ENCODE measurements around the gene ARL14.

Gene ARL14

DNA sequence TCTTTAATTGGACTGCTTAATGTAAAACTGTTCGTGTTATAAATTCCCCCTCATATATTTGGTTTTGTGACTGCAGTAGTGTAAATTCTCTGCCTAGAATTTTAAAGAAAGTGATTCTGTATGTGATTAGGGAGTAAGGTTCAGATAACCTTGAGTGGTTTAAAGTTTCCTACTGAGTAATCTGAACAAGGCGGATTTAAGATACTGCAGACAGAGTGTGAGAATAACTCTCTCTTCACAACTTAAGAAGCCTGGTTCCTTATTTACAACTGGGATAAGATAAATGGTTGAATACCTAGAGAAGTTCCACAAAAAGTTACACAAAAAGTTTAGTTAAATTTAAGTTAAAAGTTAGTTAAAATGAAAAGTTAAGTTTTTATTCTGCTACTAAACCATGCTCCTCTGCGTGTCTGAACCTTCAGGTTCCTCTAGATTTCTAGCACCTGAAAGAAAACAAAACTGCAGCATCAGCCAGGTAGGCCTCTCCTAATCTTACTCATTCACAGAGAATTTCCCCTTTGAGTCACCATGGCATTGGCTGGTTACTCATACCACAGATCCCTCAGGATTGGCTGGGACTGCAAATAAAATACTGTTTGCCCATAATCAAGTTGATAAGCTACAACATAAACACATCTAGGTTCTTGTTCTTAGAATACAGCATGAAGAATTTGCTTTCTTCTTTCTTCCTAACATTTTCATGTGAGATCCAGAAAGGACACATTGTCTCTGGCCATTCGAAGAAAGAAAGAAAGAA lies at the start of gene ARL14:
Gene ARL14, plus strand, starts transcription at position 614 of the 757 bp plus-strand sequence. CDS start 187 bp downstream, outside the sequence.
- Histone ChIP-seq H3K4me3 (ENCODE audit: low read depth, low read length) (no peak within 1 kb of the TSS), H3K9me3 (ENCODE audit: control insufficient read depth, insufficient read depth, low read length) (no peaks in the 10 kb centered on the region), H3K36me3 (ENCODE audit: control insufficient read depth, insufficient read depth, low read length) (no peaks in the 10 kb centered on the region), H3K4me1 (ENCODE audit: control insufficient read depth, insufficient read depth, low read length) (peaks cover 4% of the 10 kb centered on the region), H3K9ac (ENCODE audit: low read depth, low read length) (no peak within 1 kb of the TSS), H3K27me3 (ENCODE audit: control insufficient read depth, insufficient read depth, low read length) (no peaks in the 10 kb centered on the region)

DNA sequence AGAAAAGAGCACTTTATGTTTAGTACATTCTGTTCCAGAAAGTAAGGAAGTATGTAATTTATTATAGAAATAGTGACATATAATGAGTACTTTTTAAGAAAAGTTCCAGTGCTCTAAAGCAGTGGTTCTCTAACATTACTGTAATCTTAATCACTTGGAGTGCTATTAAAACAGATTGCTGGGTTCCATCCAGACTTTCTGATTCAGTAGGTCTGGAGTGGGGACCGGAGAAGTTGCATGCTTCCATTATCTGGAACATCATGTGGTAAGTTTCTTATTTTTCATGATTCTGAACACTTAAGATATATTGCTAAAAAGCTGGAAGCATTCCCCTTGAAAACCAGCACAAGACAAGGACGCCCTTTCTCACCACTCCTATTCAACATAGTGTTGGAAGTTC lies 47.5 kb upstream of the ARL14 start:
- H3K4me1 ChIP-seq (ENCODE audit: control insufficient read depth, insufficient read depth, low read length) = no peaks in the 10 kb centered on the region
- H3K27me3 ChIP-seq (ENCODE audit: control insufficient read depth, insufficient read depth, low read length) = no peaks in the 10 kb centered on the region
- no peaks in the 10 kb centered on the region for H3K9me3 ChIP-seq (ENCODE audit: control insufficient read depth, insufficient read depth, low read length)
- H3K9ac ChIP-seq (ENCODE audit: low read depth, low read length) = no peak overlapping the region
- no peaks in the 10 kb centered on the region for H3K36me3 ChIP-seq (ENCODE audit: control insufficient read depth, insufficient read depth, low read length)
- H3K4me3 ChIP-seq (ENCODE audit: low read depth, low read length) = no peak overlapping the region

DNA sequence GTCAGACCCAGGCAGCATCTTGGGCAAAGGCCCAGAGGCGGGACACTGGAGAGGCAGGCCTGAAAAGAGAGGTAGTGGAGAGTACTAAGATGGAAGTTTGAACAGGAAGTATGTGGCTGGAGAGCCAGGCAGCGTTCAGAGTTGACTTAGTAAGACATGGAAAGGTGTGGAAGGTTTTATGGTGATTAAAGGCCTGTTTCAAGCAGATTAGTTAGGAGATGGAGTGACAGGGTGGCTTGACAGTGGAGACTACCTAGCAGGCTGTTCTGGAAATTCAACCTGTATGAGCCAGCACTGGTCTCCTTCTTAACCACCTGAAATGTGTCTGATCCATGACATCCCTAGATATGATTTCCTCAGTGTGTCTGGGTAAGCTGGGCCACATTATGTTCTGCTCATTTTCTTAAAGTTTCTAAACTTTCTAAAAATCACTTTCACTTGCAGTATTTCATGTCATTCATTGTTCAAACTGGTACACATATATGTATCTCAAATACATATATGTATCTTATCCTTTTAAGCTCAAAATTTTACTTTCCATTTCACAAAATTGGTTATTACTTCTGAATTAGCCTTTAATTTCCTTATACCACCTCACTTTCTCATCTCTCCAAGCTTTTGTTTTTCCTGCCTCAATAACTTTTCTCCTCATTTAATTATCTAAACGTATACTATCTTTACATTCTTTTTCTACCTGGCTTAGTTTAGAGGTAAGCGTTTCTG lies 43.4 kb upstream of the ARL14 start:
- no peaks in the 10 kb centered on the region for H3K9me3 ChIP-seq (ENCODE audit: control insufficient read depth, insufficient read depth, low read length)
- no peaks in the 10 kb centered on the region for H3K4me1 ChIP-seq (ENCODE audit: control insufficient read depth, insufficient read depth, low read length)
- no peak overlapping the region for H3K9ac ChIP-seq (ENCODE audit: low read depth, low read length)
- H3K36me3 ChIP-seq (ENCODE audit: control insufficient read depth, insufficient read depth, low read length) = no peaks in the 10 kb centered on the region
- no peak overlapping the region for H3K4me3 ChIP-seq (ENCODE audit: low read depth, low read length)
- H3K27me3 ChIP-seq (ENCODE audit: control insufficient read depth, insufficient read depth, low read length) = no peaks in the 10 kb centered on the region

DNA sequence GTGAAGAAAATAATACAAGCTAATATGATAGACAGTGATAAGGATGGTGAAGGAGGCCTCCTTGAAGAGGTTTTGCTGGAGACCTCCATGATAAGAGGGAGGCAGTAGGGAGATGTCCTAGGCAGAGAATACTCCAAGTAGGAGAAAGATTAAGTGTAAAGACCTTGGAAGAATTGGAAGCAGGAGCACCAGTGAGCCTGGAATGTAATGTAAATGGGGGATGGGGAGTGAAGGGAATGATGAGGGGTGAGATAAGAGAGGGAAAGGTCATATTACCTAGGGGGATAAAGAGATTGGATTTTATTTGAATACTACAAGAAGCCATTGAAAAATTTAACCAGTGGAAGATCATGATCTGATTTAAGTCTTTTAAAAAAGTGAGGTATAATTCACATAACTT lies 41.7 kb upstream of the ARL14 start:
- Histone ChIP-seq H3K4me3 (ENCODE audit: low read depth, low read length) (no peak overlapping the region), H3K9ac (ENCODE audit: low read depth, low read length) (no peak overlapping the region), H3K9me3 (ENCODE audit: control insufficient read depth, insufficient read depth, low read length) (no peaks in the 10 kb centered on the region), H3K36me3 (ENCODE audit: control insufficient read depth, insufficient read depth, low read length) (no peaks in the 10 kb centered on the region), H3K4me1 (ENCODE audit: control insufficient read depth, insufficient read depth, low read length) (no peaks in the 10 kb centered on the region), H3K27me3 (ENCODE audit: control insufficient read depth, insufficient read depth, low read length) (no peaks in the 10 kb centered on the region)

DNA sequence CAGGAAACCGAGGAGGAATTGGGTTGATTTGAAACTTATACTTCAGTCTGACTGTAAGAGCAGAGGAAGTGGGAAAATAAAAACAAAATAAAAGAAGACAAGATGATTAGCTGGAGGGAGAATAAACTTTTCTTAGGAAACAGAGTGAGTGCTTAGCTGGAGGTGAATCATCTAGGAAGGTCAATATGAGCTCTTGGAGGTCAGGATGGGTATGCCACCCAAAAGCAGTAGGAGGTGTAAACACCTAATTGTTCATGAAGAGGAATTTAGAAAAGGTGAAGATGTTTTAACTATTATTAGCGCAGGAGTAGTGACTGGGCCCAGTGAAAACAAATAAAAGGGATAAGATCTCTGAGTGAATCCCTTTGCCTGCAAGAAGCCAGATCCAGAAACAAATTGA lies 39.9 kb upstream of the ARL14 start:
- no peaks in the 10 kb centered on the region for H3K9me3 ChIP-seq (ENCODE audit: control insufficient read depth, insufficient read depth, low read length)
- no peaks in the 10 kb centered on the region for H3K36me3 ChIP-seq (ENCODE audit: control insufficient read depth, insufficient read depth, low read length)
- no peaks in the 10 kb centered on the region for H3K27me3 ChIP-seq (ENCODE audit: control insufficient read depth, insufficient read depth, low read length)
- H3K4me1 ChIP-seq (ENCODE audit: control insufficient read depth, insufficient read depth, low read length) = peaks cover 1% of the 10 kb centered on the region
- no peak overlapping the region for H3K4me3 ChIP-seq (ENCODE audit: low read depth, low read length)
- no peak overlapping the region for H3K9ac ChIP-seq (ENCODE audit: low read depth, low read length)

DNA sequence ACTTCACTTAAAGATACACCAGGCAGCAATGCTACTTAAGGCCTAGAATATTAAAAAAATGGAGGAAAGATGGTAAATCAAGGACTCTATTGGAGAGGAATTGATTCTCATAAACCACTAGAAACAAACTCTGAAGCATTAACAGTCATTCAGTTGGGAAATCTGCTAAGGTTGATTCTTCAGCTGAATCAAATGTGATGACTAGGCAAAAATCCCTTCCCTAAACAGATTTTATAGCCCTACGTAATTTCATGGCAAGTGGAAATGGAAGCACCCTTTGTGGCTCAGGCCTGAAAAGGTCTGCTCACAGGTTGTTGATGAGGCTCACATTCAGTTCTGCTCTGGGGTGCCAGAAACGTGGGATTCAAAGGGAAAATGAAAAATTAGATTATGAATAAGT lies 38.8 kb upstream of the ARL14 start:
- Histone ChIP-seq H3K4me3 (ENCODE audit: low read depth, low read length) (no peak overlapping the region), H3K9me3 (ENCODE audit: control insufficient read depth, insufficient read depth, low read length) (no peaks in the 10 kb centered on the region), H3K36me3 (ENCODE audit: control insufficient read depth, insufficient read depth, low read length) (no peaks in the 10 kb centered on the region), H3K27me3 (ENCODE audit: control insufficient read depth, insufficient read depth, low read length) (no peaks in the 10 kb centered on the region), H3K4me1 (ENCODE audit: control insufficient read depth, insufficient read depth, low read length) (peaks cover 2% of the 10 kb centered on the region), H3K9ac (ENCODE audit: low read depth, low read length) (no peak overlapping the region)

DNA sequence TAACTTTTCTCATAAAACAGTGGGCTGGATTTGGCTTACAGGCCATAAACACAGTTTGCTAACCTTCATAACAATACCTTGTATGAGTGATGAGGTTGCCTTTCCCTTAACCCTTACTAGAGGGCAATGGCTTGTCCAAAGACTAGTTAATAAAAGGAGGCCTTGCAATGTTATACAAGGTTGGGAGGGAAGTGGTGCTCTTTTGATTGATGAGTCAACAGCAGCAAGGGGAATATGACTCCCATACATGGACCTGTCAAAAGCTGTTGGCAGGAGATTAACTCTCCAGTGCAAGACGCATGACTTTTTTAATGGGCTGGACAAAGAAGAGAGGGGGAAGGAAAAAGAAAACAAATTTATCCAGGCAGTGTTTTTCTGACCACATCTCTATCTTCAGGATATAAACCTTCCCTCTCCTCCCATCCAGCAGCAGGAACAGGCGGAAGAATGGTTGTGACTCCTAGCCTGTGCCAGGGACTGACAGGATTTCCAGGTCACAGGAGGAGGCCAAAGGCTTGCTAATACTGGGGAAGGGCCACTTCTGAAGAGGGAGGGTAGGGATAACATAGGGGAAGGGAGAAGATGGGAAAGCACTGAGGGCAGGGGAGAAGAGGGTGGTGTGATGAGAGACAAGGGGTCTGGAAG lies 35.2 kb upstream of the ARL14 start:
- Histone ChIP-seq H3K9ac (ENCODE audit: low read depth, low read length) (no peak overlapping the region), H3K4me1 (ENCODE audit: control insufficient read depth, insufficient read depth, low read length) (peaks cover 2% of the 10 kb centered on the region), H3K9me3 (ENCODE audit: control insufficient read depth, insufficient read depth, low read length) (no peaks in the 10 kb centered on the region)

DNA sequence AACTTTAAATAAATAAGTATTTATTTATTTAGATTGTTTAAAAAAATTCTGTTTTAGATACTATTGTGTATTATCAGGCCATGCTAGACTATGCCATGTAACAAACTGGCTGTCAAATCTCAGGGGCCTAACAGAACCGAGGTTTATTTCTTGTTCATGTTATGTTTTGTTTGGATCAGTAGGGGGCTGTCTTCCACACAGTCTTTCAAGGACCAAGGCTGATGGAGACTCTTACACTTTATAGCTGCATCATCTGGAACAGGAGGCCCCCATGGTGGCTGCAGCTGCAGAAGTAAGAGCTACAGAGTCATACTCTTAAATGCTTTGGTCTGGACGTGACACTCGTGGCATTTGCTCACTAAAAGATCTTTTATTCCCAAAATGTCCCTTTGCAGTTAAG lies 33.0 kb upstream of the ARL14 start:
- peaks cover 2% of the 10 kb centered on the region for H3K4me1 ChIP-seq (ENCODE audit: control insufficient read depth, insufficient read depth, low read length)
- H3K36me3 ChIP-seq (ENCODE audit: control insufficient read depth, insufficient read depth, low read length) = no peaks in the 10 kb centered on the region
- H3K27me3 ChIP-seq (ENCODE audit: control insufficient read depth, insufficient read depth, low read length) = no peaks in the 10 kb centered on the region
- H3K4me3 ChIP-seq (ENCODE audit: low read depth, low read length) = no peak overlapping the region
- H3K9ac ChIP-seq (ENCODE audit: low read depth, low read length) = no peak overlapping the region
- no peaks in the 10 kb centered on the region for H3K9me3 ChIP-seq (ENCODE audit: control insufficient read depth, insufficient read depth, low read length)

More for the DNA sequence above, 35.2 kb upstream of the ARL14 start:
- H3K36me3 ChIP-seq (ENCODE audit: control insufficient read depth, insufficient read depth, low read length) = no peaks in the 10 kb centered on the region
- no peaks in the 10 kb centered on the region for H3K27me3 ChIP-seq (ENCODE audit: control insufficient read depth, insufficient read depth, low read length)
- no peak overlapping the region for H3K4me3 ChIP-seq (ENCODE audit: low read depth, low read length)

DNA sequence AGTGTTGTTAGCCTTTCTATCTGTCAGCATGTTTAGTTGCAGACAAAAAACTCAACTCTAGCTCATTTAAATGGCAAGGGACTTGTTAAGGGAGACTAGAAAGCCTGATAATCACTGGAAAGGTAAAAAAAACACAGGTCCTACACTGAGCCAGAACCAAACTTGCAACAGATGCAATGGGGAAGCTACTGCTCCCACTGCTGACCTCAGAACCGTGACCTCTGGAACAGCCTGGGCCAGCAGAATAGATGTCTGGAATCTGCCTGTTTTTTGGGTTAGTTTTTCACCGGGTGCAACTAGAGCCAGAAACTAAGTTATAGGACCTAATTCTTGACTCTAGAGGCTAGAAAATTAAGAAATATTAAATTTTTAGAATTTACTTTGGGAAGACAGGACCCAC lies 32.5 kb upstream of the ARL14 start:
- no peaks in the 10 kb centered on the region for H3K36me3 ChIP-seq (ENCODE audit: control insufficient read depth, insufficient read depth, low read length)
- no peak overlapping the region for H3K9ac ChIP-seq (ENCODE audit: low read depth, low read length)
- H3K27me3 ChIP-seq (ENCODE audit: control insufficient read depth, insufficient read depth, low read length) = no peaks in the 10 kb centered on the region
- peaks cover 2% of the 10 kb centered on the region for H3K4me1 ChIP-seq (ENCODE audit: control insufficient read depth, insufficient read depth, low read length)
- no peak overlapping the region for H3K4me3 ChIP-seq (ENCODE audit: low read depth, low read length)
- H3K9me3 ChIP-seq (ENCODE audit: control insufficient read depth, insufficient read depth, low read length) = no peaks in the 10 kb centered on the region

DNA sequence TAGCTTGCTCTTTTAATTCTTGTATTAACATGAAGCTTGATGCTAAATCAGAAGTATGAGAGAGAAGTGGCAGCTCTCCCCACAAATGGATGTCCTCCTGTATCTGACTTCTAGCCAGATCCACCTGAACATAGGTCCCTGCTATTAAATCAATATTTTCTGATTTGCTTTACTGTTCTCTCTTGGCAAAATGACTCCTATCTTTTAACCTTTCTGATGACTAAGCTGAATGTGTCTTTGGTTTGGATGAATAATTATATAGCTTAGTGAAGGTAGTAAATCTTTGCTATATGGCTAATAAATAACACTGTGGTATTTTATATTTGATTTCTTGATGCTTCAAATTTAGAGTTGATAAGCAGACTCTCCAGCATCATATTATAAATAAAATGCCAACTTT lies 28.3 kb upstream of the ARL14 start:
- Histone ChIP-seq H3K4me3 (ENCODE audit: low read depth, low read length) (no peak overlapping the region), H3K9ac (ENCODE audit: low read depth, low read length) (no peak overlapping the region), H3K4me1 (ENCODE audit: control insufficient read depth, insufficient read depth, low read length) (no peaks in the 10 kb centered on the region), H3K27me3 (ENCODE audit: control insufficient read depth, insufficient read depth, low read length) (no peaks in the 10 kb centered on the region), H3K36me3 (ENCODE audit: control insufficient read depth, insufficient read depth, low read length) (no peaks in the 10 kb centered on the region), H3K9me3 (ENCODE audit: control insufficient read depth, insufficient read depth, low read length) (no peaks in the 10 kb centered on the region)

DNA sequence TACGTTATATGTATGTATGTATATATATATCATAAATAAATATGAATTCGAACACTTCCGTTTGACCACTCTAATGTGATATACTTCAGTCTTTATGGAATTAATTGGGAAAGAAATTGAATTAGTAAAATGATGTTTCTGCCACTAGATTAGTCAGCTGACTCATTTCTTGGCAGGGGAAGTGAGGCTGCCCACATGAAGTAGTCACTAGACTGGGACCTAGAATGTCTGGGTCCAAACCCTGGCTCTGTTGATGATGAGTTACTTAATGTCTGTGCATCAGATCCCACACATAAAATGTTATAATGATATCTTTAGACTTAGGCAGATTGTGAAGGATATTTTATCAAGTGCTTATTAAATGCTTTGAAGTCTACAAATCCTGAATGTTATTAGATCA lies 27.4 kb upstream of the ARL14 start:
- Histone ChIP-seq H3K36me3 (ENCODE audit: control insufficient read depth, insufficient read depth, low read length) (no peaks in the 10 kb centered on the region), H3K4me3 (ENCODE audit: low read depth, low read length) (no peak overlapping the region), H3K27me3 (ENCODE audit: control insufficient read depth, insufficient read depth, low read length) (no peaks in the 10 kb centered on the region), H3K9me3 (ENCODE audit: control insufficient read depth, insufficient read depth, low read length) (no peaks in the 10 kb centered on the region), H3K4me1 (ENCODE audit: control insufficient read depth, insufficient read depth, low read length) (no peaks in the 10 kb centered on the region), H3K9ac (ENCODE audit: low read depth, low read length) (no peak overlapping the region)

DNA sequence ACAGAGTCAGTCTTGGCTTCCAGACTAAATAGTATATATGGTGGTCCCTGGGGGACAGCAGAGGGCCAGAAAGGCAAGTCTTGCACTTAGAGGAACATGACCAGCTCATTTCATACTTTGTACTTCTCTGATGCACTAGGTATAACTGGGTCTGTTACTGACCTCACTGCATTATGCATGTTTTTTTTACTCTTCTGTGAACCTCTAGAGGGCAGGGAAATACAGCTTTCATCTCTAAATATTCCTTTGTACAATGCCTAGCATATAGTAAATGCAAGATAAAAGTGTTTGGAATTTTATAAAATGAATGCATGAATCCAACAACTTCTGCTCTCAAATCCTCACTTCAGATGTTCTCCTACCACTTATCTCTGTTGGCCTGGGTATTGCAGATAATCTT lies 23.4 kb upstream of the ARL14 start:
- Histone ChIP-seq H3K4me1 (ENCODE audit: control insufficient read depth, insufficient read depth, low read length) (no peaks in the 10 kb centered on the region), H3K9me3 (ENCODE audit: control insufficient read depth, insufficient read depth, low read length) (no peaks in the 10 kb centered on the region), H3K36me3 (ENCODE audit: control insufficient read depth, insufficient read depth, low read length) (no peaks in the 10 kb centered on the region), H3K27me3 (ENCODE audit: control insufficient read depth, insufficient read depth, low read length) (no peaks in the 10 kb centered on the region), H3K9ac (ENCODE audit: low read depth, low read length) (no peak overlapping the region), H3K4me3 (ENCODE audit: low read depth, low read length) (no peak overlapping the region)
